GM23338 (cell line): ENCODE data around the gene SYCP2. TPM values are rescaled to one million over a fixed set of nuclear protein-coding genes. Genes with fewer than 3 reads are reported as not detected.

Experiments
- ATAC-seq: fragments of 200-7000 bp; cut with Tn5 transposase; 3 replicates; pipeline ENCODE4 v1.9.1; 2020
- DNase-seq: peaks from one replicate; pipeline ENCODE4 v3.0.0-alpha.2; 2015; ENCODE audit warnings: low spot score
- H2AFZ ChIP-seq: fragments of 200-600 bp; sonication (generic); 2 replicates; pipeline ENCODE4 v1.8.0; 2016; ENCODE audit warnings: antibody characterized with exemption, mild to moderate bottlenecking, moderate library complexity
- H3F3A ChIP-seq: fragments of 200-600 bp; sonication (generic); replicated peaks from 2 replicates; pipeline ENCODE4 v1.8.0; 2017; ENCODE audit warnings: antibody characterized with exemption, mixed run types, low read depth
- H3K27ac ChIP-seq: fragments of 200-600 bp; sonication (generic); 2 replicates; pipeline ENCODE4 v1.6.1; 2016; ENCODE audit warnings: low read depth
- H3K27me3 ChIP-seq: fragments of 200-600 bp; sonication (generic); 2 replicates; pipeline ENCODE4 v1.8.0; 2016; ENCODE audit warnings: mild to moderate bottlenecking, mixed run types, moderate library complexity; ENCODE audit not compliant: insufficient read depth
- H3K36me3 ChIP-seq: fragments of 200-600 bp; sonication (generic); 2 replicates; pipeline ENCODE4 v1.8.0; 2016; ENCODE audit warnings: mild to moderate bottlenecking; ENCODE audit not compliant: insufficient read depth
- H3K4me1 ChIP-seq: fragments of 200-600 bp; sonication (generic); 2 replicates; pipeline ENCODE4 v1.8.0; 2016; ENCODE audit warnings: mild to moderate bottlenecking, moderate library complexity; ENCODE audit not compliant: insufficient read depth
- H3K4me2 ChIP-seq: fragments of 200-600 bp; sonication (generic); 2 replicates; pipeline ENCODE4 v1.7.1; 2017; ENCODE audit warnings: mixed run types
- H3K4me3 ChIP-seq: fragments of 200-600 bp; sonication (generic); 2 replicates; pipeline ENCODE4 v1.6.1; 2016; ENCODE audit warnings: mixed run types
- H3K79me2 ChIP-seq: fragments of 200-600 bp; sonication (generic); replicated peaks from 2 replicates; pipeline ENCODE4 v1.8.0; 2017; ENCODE audit warnings: mild to moderate bottlenecking; ENCODE audit not compliant: insufficient read depth
- H3K9me2 ChIP-seq: fragments of 200-600 bp; sonication (generic); 2 replicates; pipeline ENCODE4 v1.8.0; 2017; ENCODE audit not compliant: insufficient read depth
- H4K20me1 ChIP-seq: fragments of 200-600 bp; sonication (generic); replicated peaks from 2 replicates; pipeline ENCODE4 v1.8.0; 2017; ENCODE audit warnings: mild to moderate bottlenecking; ENCODE audit not compliant: insufficient read depth
- H3K27ac Mint-ChIP-seq: 2 replicates; pipeline ENCODE4 v1.8.0; 2020; ENCODE audit warnings: inconsistent platforms, mild to moderate bottlenecking, moderate library complexity, mixed read lengths
- H3K27me3 Mint-ChIP-seq: 3 replicates; pipeline ENCODE4 v1.8.0; 2022; ENCODE audit warnings: low read depth, mild to moderate bottlenecking, moderate library complexity, mixed read lengths, inconsistent platforms; ENCODE audit not compliant: insufficient read depth, poor library complexity
- H3K36me3 Mint-ChIP-seq: 3 replicates; pipeline ENCODE4 v1.8.0; 2021; ENCODE audit warnings: low read depth, mild to moderate bottlenecking, inconsistent platforms, moderate library complexity, mixed read lengths
- H3K4me1 Mint-ChIP-seq: 3 replicates; pipeline ENCODE4 v1.8.0; 2020; ENCODE audit warnings: mild to moderate bottlenecking, inconsistent platforms, mixed read lengths
- H3K4me3 Mint-ChIP-seq: 3 replicates; pipeline ENCODE4 v1.8.0; 2021; ENCODE audit warnings: moderate library complexity, mild to moderate bottlenecking, inconsistent platforms, mixed read lengths
- H3K9me3 Mint-ChIP-seq: 3 replicates; pipeline ENCODE4 v1.8.0; 2020; ENCODE audit warnings: moderate library complexity, mild to moderate bottlenecking, inconsistent platforms, mixed read lengths
- CREB1 ChIP-seq: fragments of 250-450 bp; sonication (Bioruptor Pico); IDR thresholded peaks from 2 replicates; pipeline ENCODE4 v1.5.0; 2020; ENCODE audit warnings: low read depth, mild to moderate bottlenecking, moderate library complexity
- EZH2 ChIP-seq: fragments of 200-600 bp; sonication (generic); IDR thresholded peaks from one replicate; pipeline ENCODE4 v1.8.0; 2017; ENCODE audit warnings: antibody characterized with exemption, mild to moderate bottlenecking, low read depth; ENCODE audit not compliant: unreplicated experiment
- EZH2phosphoT487 ChIP-seq: fragments of 200-600 bp; sonication (generic); IDR thresholded peaks from one replicate; pipeline ENCODE4 v1.8.1; 2018; ENCODE audit warnings: antibody characterized with exemption; ENCODE audit not compliant: unreplicated experiment
- JUNB ChIP-seq: IDR thresholded peaks from one replicate; pipeline ENCODE4 v1.6.1; 2016; ENCODE audit warnings: antibody characterized with exemption; ENCODE audit not compliant: unreplicated experiment
- NANOG ChIP-seq: IDR thresholded peaks from 2 replicates; pipeline ENCODE4 v1.6.1; 2016; ENCODE audit warnings: antibody characterized with exemption, borderline replicate concordance
- POLR2AphosphoS5 ChIP-seq: IDR thresholded peaks from 2 replicates; pipeline ENCODE4 v1.6.1; 2016; ENCODE audit warnings: antibody characterized with exemption, low read depth
- STAT1 ChIP-seq: IDR thresholded peaks from one replicate; pipeline ENCODE4 v1.6.1; 2016; ENCODE audit warnings: antibody characterized with exemption; ENCODE audit not compliant: unreplicated experiment
- ZNF114 ChIP-seq: fragments of 250-450 bp; sonication (Bioruptor Pico); IDR thresholded peaks from 2 replicates; pipeline ENCODE4 v1.5.0; 2020; ENCODE audit warnings: mild to moderate bottlenecking, moderate library complexity
- polyA plus RNA-seq: library from polyadenylated mRNA; unstranded; fragments of >200 nt; fragmentation: Nextera tagmentation; extraction: Ambion mirVana; gene quantifications from 2 replicates; pipeline ENCODE4 v1.2.1, GENCODE V29; 2016
- total RNA-seq: library from RNA; depleted of rRNA; stranded (reverse); fragments of >200 nt; shearing (Covaris generic); gene quantifications from 2 replicates; pipeline ENCODE4 v1.2.3, GENCODE V29; 2014
- TF ChIP-seq, protein P1 (sequence below): IDR thresholded peaks from 2 replicates; pipeline ENCODE4 v1.6.1; 2016; ENCODE audit warnings: antibody characterized with exemption
- TF ChIP-seq, protein P2 (sequence below), 2 experiments: fragments of 200-600 bp in 1 of 2; sonication (generic) in 1 of 2; conservative IDR thresholded peaks; 2 replicates each; pipeline versions ENCODE4 v1.5.1 to v1.6.1; 2016 to 2017; ENCODE audit warnings: antibody characterized with exemption in 2 of 2, low read depth in 2 of 2, mild to moderate bottlenecking in 2 of 2, moderate library complexity in 1 of 2
- TF ChIP-seq, protein P3 (sequence below): fragments of 250-450 bp; sonication (Bioruptor Pico); IDR thresholded peaks from 2 replicates; pipeline ENCODE4 v1.5.0; 2020; ENCODE audit warnings: mild to moderate bottlenecking, moderate library complexity

The SYCP2 gene
- total and polyA plus RNA-seq, 2 experiments from 2014 or later = 0.50 to 2.1 TPM

DNA sequence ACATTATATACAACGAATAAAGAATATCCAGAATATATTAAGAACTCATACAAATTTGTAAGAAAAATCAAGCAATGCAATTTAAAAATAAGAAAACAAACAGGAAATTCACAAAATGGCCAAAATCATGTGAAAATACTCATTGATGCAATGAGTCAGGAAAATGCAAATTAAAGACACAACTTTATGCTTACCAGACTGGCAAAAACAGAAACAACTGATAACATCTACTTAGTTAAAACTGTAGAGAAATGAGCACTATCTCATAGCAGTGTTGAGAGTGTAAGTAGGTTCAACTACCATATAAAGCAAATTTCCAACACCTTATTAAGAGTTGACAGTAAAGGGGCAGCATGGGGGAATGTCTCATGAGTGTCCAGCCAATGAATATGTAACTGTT is 62.3 kb downstream of the SYCP2 start (continued):
- TF ChIP-seq, protein P1, sequence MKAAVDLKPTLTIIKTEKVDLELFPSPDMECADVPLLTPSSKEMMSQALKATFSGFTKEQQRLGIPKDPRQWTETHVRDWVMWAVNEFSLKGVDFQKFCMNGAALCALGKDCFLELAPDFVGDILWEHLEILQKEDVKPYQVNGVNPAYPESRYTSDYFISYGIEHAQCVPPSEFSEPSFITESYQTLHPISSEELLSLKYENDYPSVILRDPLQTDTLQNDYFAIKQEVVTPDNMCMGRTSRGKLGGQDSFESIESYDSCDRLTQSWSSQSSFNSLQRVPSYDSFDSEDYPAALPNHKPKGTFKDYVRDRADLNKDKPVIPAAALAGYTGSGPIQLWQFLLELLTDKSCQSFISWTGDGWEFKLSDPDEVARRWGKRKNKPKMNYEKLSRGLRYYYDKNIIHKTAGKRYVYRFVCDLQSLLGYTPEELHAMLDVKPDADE = no peak
- TF ChIP-seq NANOG = no peak
- no peak for TF ChIP-seq STAT1
- TF ChIP-seq ZNF114 (CRISPR knock-in tag) = no peak
- TF ChIP-seq, protein P2, sequence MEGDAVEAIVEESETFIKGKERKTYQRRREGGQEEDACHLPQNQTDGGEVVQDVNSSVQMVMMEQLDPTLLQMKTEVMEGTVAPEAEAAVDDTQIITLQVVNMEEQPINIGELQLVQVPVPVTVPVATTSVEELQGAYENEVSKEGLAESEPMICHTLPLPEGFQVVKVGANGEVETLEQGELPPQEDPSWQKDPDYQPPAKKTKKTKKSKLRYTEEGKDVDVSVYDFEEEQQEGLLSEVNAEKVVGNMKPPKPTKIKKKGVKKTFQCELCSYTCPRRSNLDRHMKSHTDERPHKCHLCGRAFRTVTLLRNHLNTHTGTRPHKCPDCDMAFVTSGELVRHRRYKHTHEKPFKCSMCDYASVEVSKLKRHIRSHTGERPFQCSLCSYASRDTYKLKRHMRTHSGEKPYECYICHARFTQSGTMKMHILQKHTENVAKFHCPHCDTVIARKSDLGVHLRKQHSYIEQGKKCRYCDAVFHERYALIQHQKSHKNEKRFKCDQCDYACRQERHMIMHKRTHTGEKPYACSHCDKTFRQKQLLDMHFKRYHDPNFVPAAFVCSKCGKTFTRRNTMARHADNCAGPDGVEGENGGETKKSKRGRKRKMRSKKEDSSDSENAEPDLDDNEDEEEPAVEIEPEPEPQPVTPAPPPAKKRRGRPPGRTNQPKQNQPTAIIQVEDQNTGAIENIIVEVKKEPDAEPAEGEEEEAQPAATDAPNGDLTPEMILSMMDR (conservative IDR thresholded peaks at IDR 0.05; ENCODE audit: low read depth in 2 of 2) = no peak
- TF ChIP-seq EZH2phosphoT487 = no peak
- no peak for TF ChIP-seq POLR2AphosphoS5

DNA sequence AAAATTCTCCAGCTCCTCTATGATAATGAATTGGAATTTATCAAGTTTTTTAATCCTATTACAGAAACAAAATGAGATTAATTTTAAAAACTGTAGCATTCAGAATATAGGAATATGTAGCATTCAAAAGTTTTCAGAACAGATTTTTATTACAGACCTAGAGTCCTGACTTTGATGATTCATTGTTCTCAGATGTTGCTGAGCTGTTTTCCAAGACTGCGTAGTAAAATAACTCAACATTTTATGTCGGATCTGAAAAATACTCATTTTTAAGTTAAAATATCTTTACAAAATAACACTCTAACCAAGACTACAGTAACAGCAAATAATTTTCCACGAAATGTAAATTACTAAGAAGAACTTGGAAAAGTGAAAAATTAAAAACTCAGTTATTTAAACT is 67.1 kb downstream of the SYCP2 start:
- no peak for DNase-seq
- H3K9me3 Mint-ChIP-seq = no peaks in the 10 kb centered on the region
- H3K27ac Mint-ChIP-seq = no peak overlapping the region
- no peaks in the 10 kb centered on the region for H3K36me3 Mint-ChIP-seq
- ATAC-seq = no peak
- Histone ChIP-seq H3K4me3 (no peak overlapping the region), H3K27ac (no peak overlapping the region), H4K20me1 (no peaks in the 10 kb centered on the region), H3K4me2 (no peak overlapping the region), H3K9me2 (no peaks in the 10 kb centered on the region), H3K4me1 (no peaks in the 10 kb centered on the region), H3F3A (no peaks in the 10 kb centered on the region), H3K27me3 (peaks cover 8% of the 10 kb centered on the region), H2AFZ (no peak overlapping the region), H3K79me2 (no peaks in the 10 kb centered on the region), H3K36me3 (no peaks in the 10 kb centered on the region)
- H3K4me1 Mint-ChIP-seq = no peaks in the 10 kb centered on the region
- peaks cover 3% of the 10 kb centered on the region for H3K27me3 Mint-ChIP-seq
- no peak overlapping the region for H3K4me3 Mint-ChIP-seq
- TF ChIP-seq EZH2phosphoT487 (no peak), POLR2AphosphoS5 (no peak), ZNF114 (CRISPR knock-in tag) (no peak), CREB1 (CRISPR knock-in tag) (no peak), EZH2 (no peak), NANOG (no peak), STAT1 (no peak), JUNB (no peak)
- TF ChIP-seq, protein P1 = no peak
- TF ChIP-seq, protein P3, sequence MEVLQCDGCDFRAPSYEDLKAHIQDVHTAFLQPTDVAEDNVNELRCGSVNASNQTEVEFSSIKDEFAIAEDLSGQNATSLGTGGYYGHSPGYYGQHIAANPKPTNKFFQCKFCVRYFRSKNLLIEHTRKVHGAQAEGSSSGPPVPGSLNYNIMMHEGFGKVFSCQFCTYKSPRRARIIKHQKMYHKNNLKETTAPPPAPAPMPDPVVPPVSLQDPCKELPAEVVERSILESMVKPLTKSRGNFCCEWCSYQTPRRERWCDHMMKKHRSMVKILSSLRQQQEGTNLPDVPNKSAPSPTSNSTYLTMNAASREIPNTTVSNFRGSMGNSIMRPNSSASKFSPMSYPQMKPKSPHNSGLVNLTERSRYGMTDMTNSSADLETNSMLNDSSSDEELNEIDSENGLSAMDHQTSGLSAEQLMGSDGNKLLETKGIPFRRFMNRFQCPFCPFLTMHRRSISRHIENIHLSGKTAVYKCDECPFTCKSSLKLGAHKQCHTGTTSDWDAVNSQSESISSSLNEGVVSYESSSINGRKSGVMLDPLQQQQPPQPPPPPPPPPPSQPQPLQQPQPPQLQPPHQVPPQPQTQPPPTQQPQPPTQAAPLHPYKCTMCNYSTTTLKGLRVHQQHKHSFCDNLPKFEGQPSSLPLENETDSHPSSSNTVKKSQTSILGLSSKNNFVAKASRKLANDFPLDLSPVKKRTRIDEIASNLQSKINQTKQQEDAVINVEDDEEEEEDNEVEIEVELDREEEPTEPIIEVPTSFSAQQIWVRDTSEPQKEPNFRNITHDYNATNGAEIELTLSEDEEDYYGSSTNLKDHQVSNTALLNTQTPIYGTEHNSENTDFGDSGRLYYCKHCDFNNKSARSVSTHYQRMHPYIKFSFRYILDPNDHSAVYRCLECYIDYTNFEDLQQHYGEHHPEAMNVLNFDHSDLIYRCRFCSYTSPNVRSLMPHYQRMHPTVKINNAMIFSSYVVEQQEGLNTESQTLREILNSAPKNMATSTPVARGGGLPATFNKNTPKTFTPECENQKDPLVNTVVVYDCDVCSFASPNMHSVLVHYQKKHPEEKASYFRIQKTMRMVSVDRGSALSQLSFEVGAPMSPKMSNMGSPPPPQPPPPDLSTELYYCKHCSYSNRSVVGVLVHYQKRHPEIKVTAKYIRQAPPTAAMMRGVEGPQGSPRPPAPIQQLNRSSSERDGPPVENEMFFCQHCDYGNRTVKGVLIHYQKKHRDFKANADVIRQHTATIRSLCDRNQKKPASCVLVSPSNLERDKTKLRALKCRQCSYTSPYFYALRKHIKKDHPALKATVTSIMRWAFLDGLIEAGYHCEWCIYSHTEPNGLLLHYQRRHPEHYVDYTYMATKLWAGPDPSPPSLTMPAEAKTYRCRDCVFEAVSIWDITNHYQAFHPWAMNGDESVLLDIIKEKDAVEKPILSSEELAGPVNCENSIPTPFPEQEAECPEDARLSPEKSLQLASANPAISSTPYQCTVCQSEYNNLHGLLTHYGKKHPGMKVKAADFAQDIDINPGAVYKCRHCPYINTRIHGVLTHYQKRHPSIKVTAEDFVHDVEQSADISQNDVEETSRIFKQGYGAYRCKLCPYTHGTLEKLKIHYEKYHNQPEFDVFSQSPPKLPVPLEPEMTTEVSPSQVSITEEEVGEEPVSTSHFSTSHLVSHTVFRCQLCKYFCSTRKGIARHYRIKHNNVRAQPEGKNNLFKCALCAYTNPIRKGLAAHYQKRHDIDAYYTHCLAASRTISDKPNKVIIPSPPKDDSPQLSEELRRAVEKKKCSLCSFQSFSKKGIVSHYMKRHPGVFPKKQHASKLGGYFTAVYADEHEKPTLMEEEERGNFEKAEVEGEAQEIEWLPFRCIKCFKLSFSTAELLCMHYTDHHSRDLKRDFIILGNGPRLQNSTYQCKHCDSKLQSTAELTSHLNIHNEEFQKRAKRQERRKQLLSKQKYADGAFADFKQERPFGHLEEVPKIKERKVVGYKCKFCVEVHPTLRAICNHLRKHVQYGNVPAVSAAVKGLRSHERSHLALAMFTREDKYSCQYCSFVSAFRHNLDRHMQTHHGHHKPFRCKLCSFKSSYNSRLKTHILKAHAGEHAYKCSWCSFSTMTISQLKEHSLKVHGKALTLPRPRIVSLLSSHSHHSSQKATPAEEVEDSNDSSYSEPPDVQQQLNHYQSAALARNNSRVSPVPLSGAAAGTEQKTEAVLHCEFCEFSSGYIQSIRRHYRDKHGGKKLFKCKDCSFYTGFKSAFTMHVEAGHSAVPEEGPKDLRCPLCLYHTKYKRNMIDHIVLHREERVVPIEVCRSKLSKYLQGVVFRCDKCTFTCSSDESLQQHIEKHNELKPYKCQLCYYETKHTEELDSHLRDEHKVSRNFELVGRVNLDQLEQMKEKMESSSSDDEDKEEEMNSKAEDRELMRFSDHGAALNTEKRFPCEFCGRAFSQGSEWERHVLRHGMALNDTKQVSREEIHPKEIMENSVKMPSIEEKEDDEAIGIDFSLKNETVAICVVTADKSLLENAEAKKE (CRISPR knock-in tag) = no peak
- TF ChIP-seq, protein P2 (conservative IDR thresholded peaks at IDR 0.05; ENCODE audit: low read depth in 2 of 2) = no peak
